ENCODE data around the gene VGF.
"Not testable (repeated sequence)": the region's sequence is repeated elsewhere in the genome, so short reads cannot be mapped to it uniquely, and the experiment has no call there.

Gene VGF

DNA sequence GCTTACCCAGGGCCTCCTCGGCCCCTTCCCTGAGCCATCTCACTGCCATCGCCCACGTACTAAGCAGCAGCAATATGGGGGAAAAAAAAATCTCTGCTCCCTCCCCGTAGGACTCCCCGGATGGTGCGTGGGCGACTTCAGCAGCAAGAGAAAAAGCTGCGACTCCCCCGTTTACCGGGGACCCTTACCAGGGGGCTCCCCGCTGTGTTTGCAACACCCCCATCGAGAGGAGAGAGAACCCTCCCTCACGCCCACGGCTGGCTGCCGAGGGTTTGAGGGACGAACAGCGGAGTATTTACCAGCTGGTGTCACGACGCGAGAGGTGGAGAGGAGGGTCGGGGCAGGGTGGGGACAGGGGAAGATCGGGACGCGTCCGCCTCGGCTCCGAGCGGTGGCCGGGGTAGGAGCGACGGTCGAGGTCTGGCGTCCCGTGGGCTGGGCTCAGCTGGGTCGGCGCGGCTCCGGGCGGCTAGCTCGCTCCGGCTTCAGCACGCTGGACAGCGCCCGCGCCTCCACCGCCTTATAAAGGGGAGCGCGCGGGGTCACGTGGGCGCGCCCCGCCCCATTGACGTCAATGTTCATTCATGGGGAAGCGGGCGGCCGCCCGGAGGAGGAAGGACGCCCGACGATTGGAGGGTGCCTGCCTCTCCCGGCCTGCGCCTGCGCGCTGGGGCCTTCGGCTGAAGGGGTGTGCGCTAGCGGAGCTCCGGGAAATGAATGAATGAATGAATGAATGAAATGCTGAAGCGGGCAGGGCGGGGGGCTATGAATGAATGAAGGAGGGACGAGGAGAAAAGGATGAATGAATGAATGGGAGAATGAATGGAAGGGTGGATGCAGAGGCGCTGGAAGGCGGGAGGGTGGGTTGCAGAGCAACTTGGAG, at the start of gene VGF:
Gene VGF, minus strand, starts transcription at position 495 of the 883 bp plus-strand sequence. CDS start 726 bp downstream, outside the sequence.
- peak; percentile 77 for DNase-seq

DNA sequence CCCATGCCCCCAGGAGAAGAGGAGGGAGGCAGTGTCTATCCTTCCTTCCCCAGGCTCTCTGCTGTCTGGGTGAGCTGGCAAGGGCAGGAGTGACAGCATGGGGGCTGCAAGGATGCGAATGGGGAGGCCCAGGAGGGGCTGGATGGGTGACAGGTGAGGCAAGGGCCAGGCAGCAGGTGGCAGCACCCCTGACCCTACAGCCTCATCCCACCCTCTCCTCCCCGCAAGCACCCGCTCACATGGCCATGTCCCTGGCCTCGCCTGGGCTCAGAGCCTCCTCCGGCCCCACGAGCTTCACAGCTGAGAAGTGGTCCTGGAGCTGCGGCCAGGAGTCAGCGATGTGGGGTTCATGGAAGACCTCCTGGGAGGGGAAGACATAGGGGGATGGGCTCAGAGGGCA, 46.6 kb upstream of the VGF start:
- no peak for DNase-seq

DNA sequence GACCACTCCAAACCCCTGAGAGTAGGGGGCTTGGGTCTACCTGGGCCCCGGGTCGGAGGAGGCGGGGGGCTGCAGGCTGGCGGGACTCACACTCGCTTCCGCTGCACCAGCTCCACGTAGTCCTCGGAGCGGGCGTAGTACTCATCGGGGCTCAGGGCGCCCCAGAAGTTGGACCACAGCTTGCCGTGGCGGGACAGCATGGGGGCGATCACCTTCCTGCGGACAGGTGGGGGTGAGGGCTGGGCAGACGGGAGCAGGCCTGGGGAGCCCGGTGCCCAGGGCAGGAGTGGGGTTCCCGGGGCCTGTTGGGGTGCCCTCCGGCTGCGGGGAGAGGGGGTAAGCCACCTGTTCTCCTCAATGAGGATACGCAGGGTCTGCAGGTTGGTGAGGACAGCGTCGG, 46.1 kb upstream of the VGF start:
- DNase-seq, result no peak

DNA sequence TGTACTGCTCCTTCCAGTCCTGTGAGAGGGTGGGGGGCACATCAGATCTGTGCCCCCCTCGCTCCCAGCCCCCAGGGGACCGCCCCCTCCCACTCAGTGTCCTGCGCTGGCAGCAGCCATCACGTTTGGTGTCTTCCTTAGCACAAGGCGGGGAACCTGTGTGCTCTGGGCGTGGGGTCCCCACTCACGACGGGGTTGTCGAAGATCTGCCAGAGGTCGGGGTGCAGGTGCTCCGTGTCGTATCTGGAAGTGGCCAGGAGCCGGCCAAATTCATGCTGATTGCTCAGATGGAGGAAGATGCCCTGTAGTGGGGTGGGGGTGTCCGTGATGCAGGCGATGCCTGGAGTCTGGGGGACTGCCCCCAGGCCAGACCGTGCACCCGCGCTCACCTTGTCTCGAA, 44.8 kb upstream of the VGF start:
- no peak for DNase-seq

DNA sequence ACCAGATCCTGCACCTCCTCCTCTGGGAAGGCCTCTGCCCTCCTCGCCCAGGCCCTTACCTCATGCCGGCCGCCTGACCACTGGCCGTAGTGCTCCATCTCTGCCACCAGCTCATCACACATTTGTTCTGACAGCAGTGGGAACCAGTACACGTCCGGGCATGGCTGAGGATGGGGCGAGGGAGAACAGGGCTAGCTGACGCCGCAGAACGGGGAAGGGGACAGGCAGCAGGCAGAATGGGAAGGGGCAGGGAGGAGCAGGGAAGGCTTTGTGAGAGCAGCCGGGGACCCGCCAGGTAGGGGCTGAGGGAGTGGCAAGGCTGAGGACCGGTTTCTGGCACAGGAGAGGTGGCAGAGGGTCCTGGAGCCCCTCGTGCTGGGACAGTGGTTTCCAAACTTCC, 43.4 kb upstream of the VGF start:
- DNase-seq, result no peak

DNA sequence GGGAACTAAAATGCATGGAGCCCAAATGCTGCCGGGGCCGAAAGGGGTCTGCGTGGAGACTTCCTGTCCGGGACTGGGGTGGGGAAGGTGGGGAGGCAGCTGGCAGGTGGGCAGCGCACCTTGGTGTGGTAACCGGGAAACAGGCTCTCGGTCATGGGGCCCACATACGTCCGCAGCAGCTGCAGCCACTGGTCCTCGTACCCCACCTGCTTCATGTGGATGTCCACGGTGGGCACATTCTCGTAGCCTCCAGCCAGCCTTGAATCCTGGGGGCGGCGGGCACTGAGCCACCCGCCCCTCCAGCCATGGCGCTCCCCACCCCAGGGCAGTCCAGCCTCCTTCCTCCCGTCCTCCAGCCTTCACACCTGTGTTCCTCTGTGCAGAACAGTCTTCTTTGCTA, 42.1 kb upstream of the VGF start:
- DNase-seq, result no peak

DNA sequence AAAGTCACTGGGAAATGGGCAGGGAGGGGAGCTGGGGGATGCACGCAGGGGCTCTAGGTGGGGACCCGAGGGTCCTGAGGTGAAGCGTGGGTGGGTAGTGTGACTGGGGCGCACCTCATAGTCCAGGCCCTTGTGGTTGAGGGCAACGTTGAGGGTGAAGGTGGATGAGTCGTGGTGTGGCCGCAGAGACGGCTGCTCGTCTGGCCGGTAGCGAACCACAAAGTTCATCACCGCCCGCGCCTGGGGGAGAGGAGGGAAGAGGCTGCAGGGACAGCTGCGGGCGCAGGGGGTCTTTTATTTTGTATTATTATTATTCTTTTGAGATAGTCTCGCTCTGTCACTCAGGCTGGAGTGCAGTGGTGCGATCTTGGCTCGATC, 41.3 kb upstream of the VGF start:
- DNase-seq, result no peak

DNA sequence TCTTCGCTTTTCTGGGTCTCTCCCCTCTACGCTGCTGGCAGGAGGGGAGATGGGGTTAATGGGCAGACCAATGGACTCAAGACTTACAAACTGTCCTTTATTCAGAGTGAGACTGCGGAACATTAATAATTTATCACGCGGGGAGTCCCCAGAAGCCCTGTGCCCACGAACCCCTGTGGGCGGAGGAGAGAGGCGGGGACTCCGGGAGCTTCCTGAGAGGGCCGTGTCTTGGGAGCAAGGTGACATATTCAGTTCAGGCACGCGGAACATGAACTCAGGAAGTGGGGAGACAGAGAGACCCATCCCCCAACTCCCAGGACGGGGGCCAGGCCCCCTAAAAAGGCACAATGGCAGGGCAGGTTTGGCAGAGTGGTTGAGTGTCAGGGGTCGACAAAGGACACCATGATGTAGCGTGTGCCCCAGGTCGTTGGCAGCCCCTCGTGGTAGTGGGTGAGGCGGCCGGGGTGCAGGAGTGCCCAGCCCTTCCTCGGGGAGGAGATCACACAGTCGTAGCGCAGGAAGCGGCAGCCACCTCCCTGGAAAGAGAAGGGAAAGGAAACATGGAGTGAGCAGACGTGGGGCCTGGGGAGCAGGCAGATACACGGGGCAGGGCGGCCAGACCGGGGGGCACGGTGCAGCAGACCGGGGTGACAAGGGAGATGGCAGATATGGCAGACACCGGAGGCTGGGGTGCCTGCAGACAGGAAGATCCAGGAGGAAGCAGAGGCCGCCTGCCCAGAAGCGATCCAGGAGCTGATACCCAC, 40.7 kb upstream of the VGF start:
- no peak for DNase-seq

DNA sequence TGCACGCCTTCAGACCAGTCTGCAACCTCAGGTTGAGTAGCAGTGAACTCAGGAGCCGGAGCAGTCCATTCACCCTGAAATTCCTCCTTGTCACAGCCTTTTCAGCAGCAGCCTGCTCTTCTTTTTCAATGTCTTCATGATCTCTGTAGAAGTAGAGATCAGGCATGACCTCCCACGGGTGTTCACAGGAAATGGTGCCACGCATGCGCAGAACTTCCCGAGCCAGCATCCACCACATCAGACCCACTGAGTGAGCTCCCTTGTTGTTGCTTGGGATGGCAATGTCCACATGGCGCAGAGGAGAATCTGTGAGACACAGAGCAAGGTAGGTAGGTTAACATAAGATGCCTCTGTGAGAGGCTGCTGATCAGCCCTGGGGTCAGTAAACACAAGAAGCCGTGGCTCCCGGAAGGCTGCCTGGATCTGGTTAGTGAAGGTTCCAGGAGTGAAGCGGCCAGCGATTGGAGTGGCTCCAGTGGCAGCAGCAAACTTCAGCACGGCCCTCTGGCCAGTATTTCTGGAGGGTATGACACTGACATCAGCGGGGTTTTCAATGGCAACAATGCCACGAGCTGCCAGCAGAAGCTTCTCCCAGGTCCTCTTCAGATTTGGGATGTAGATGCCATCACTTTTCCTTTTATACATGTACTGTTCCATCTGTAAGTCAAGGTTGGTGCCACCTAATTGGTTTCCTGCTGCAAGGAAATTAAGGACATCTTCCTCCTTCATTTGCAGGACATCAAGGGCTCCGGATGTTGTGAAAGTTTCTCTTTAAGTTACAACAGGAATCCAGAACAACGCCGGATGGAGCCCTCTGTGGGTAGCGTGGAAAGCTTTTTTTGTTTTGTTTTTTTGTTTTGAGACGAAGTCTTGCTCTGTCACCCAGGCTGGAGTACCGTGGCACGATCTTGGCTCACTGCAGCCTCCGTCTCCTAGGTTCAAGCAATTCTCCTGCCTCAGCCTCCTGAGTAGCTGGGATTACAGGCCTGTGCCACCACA, 38.7 kb upstream of the VGF start:
- not testable (repeated sequence) for DNase-seq

DNA sequence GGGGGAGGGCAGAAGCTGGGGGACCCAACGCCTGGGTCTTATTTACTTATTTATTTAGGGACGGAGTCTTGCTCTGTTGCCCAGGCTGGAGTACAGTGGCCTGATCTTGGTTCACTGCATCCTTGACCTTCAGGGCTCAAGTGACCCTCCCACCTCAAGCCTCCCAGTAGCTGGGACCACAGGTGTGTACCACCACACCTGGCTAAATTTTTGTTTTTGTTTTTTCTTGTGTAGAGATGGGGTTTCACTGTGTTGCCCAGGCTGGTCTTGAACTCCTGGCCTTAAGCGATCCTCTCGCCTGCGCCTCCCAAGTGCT, 37.2 kb upstream of the VGF start:
- no peak for DNase-seq

DNA sequence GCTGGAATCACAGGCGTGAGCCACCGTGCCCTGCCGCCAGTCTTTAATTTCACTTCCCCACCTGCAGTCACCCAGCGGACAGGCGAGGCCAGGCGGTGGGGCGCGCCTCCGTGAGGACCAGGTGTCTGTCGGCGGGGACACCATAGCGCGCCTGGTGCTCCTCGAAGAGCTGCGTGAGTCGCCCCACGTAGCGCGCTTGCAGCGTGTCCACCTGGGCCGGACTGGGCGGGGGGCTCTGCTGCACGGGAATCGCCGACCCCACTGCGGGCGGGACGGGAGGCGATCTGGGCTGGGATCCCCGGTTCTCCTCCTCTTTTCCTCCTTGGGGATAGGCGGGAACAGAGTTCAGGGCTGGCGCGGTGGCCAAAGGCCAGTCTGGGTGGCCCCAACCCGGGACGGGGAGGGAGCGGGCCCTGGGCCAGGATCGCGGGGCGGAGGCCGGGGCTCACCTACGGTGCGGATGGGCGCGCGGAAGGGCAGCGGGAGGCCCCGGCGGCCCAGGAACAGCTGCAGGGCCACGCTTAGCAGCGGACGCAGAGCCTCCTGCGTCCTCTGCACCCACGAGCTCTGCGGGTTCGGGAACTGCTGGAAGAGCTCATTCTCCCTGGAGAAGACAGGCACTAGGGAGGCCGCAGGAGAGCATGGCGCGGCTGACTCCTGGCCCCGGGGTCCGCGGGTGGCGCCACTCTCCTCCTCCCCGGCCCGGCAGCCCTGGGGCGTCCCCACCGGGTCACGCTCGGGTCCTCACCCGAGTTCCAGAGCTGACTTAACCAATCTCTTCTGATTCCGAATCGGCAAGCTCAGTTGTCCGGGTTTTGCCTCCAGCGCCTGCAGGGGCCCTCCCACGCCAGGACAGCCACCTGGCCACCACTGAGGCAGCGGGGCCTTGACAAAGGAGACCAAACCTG, 36.6 kb upstream of the VGF start:
- DNase-seq, result no peak

DNA sequence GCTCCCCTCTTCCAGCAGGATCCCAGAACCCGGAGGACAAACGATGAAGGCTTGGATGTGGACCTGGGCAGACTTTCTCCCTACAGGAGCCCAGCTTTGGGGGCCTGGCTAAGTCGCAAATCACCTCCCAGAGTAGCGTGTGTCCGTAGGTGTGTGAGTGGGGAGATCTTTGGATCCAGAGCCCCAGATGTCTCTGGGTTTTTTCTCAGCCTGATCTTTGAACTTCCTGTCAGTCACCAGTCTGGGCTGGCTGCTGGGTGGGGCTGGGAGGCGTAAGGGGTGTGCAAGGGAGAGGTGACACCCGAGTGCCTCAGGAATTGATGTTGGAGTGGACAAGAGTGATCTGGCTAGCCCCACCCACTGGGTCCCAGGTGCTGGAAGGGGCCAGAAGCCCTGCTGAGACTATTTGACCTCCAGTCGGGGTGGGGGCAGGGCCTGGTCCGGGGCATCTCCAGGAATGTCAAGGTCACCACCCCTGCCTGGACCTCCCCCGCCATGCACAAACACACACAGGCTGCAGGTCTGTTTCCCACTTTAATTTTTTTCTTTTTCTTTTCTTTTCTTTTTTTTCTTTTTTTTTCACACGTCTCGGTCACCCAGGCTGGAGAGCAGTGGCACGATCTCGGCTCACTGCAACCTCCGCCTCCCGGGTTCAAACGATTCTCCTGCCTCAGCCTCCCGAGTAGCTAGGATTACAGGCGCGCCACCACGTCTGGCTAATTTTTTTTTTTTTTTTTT, 35.7 kb upstream of the VGF start, which contains the start of gene MOGAT3:
Gene MOGAT3, minus strand, starts transcription at position 175 of the 738 bp plus-strand sequence. CDS start 182 bp downstream, outside the sequence.
- DNase-seq, result no peak

DNA sequence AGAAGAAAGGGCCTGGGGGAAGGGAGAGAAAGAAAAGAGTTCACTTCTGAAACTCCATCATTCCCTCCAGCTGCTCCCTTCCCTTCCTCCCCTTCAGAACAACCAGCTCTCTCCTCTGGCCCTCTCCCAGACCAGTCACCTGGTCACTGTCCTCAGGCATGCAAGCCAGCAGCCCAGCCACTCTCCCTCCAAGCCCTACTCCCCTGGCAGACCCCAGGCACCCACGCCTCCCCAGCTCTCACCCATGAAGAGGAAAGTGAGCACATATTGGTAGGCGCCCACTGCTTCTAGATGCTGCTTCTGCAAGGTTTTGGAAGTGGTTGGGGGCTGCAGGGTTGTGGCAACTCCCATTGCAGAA, 35.1 kb upstream of the VGF start:
- DNase-seq, result no peak

DNA sequence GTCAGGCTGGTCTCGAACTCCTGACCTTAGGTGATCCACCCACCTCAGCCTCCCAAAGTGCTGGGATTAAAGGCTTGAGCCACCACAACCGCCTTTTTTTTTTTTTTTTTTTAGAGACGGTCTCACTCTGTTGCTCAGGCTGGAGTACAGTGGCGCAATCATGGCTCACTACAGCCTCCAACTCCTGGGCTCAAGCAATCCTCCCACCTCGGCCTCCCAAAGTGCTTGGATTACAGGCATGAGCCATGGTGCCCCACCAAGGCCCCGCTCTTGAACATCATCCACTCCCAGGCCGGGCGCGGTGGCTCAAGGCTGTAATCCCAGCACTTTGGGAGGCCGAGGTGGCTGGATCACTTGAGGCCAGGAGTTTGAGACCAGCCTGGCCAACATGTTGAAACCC, 34.2 kb upstream of the VGF start:
- not testable (repeated sequence) for DNase-seq

DNA sequence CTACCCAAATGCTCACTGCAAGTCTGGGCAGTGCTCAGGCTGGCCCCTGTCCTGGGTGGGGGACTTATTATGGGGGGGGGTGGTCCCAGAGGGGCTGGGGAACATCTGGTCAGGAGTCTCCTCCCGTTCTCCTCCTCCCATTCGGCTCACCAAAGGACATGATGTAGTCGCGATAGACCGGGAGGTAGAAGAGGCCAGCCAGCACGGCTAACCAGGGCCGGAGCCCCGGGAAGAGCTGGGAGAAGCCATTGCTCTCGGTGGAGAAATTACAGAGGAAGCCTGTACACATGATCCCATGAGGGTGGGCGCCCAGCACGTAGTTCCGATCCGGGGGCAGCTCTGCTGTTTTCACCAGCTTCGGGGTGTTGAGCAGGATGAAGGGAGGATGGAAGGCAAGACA, 33.1 kb upstream of the VGF start:
- no peak for DNase-seq

DNA sequence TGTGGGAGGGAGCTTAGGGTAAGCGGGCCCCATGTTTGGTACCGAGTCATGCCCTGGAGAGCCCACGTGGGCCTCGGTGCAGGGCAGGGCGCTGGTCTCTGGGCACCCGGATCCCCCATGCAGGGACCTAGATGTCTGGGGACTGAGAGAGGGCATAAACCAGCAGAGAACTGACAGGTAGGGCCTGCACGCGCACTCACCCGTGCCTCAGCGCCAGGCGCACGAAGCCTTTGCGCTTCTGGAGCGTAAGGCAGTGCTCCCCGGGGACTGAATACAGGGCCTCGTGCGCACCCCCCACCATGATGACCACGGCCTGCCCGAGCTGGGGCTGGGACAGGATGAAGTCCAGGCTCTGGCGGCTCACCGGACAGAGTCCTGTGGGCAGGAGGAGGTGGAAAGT, 32.6 kb upstream of the VGF start:
- no peak for DNase-seq

DNA sequence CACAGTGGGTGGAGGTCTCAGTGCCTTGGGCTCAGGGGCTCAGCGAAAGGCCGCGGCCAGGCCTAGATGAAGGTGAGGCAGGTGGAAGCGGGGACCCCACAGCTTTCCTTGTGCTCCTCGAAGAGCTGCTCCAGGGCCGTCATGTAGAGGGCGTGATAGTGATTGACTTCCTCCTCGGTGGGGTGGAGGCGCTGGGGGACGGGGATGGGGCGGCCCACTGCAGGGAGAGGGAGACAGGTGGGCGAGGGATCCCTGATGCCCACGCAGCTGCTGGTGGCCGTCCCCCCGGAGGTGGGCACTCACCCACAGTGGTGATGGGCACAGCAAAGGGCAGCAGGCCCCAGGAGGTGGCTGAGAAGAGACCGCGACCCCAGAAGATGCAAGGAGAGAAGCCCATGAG, 30.5 kb upstream of the VGF start:
- no peak for DNase-seq

DNA sequence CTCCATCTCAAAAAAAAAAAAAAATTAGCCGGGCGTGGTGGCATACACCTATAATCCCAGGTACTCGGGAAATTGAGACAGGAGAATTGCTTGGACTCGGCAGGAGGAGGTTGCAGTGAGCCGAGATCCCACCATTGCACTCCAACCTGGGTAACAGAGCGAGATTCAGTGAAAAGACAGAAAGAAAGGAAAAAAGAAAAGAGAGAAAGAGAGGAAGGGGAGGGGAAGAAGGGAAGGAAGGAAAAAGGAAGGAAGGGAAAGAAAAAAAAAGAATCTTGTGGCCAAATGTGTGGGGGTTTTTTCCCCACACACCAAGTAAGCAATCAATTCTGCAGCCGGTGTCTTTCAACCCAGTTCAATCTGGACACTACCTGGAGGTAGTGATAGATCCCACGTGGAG, 23.7 kb upstream of the VGF start:
- DNase-seq, result no peak

DNA sequence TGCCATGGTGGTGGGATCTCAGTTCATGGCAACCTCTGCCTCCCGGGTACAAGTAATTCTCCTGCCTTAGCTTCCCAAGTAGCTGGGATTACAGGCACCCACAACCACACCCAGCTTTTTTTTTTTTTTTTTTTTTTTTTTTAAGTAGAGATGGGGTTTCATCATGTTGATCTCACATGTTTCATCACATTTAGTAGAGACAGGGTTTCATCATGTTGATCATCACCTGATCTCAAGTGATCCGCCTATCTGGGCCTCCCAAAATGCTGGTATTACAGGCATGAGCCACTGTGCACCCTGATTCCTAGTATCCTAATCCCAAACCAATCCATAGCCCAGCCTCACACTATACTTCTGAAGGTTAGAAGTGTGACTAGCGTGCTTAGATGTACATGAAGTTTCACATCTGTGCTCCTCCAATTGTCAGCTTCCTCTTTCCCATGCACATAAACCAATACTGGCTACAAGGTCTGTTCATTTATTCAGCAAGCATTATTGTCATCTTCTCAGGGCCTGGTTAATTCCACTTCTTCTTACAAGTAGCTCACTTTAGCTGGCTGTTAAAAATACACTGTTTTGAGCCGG, 21.6 kb upstream of the VGF start:
- DNase-seq, result no peak

DNA sequence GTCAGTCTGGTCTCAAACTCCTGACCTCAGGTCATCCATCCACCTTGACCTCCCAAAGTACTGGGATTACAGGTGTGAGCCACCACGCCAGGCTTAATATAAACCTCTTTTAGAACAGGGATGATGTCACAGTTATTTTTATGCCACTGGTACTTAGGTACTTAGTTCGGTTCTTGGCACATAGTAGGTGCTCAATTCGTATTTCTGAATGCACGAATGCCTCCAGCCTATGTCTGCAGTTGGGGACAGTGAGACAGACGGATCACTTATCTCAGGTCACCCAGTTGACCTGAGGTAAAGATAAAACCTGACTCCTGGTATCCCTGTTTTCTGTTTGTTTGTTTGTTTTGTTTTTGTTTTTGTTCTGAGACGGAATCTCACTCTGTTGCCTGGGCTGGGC, 20.8 kb upstream of the VGF start:
- no peak for DNase-seq

DNA sequence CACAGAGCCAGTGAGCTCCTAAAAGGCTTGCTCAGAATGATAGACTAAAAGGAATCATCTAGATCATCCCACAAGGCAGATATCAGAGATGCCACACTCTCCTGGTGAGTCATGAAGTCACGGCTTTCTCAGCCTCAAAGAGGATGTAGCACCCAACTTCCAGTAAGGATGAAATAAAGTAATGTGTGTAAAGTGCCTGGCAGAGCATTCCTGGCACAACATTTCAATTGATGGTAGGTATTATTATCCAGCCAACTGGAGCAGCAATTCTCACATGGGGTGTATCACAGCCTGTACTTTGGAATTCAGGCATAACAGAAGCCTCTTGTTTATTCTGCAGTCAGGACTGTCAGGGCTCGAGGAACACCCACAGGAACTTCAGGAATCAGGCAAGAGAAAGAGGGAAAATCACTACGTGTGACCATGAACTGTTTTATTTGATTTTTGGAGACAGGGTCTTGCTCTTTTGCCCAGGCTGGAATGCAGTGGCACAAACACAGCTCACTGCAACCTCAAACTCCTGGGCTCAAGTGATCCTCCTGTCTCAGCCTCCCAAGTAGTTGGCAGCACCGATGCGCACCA, 20.0 kb upstream of the VGF start:
- no peak for DNase-seq
